ENCODE data around the gene THEM4. TPM values are rescaled to one million over a fixed set of nuclear protein-coding genes. Genes with fewer than 3 reads are reported as not detected.

The THEM4 gene
- total and polyA plus RNA-seq, 2 experiments from 2014 or later: 13.4 to 20.4 TPM

DNA sequence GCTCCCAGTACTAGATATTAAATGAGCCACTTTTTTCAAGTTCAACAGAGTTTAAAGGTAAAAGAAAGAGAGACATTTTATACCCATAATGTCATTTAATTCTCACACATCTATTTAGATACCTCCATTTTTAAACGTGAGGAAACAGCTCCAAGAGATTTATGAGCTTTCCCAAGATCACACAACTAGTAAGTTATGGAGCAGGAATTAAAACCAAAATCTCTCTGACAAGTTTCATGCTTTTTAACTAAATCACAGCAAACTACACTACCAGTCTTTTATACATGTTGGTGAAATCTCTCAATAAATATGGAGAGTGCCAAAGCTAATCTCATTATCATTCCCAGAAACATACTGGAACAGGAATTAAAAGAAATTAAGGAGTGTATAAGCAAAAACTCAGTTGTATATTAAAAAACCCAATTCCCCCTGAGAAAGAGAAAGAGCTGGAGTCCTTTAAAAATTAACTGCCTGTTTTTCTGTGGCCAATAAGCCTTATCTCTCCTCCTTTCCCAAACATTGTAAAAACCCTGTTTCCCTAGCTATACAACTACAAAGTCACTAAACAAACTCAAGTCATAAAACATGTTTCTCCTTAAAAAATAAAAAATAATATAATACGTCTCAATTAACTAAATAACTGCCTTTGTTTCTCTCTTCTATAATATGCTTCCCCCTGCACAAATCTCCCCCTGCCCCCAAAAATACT is 26.7 kb upstream of the THEM4 start:
- H3F3A ChIP-seq (replicated peaks; ENCODE audit: low read depth): no peaks in the 10 kb centered on the region
- Mint-ChIP-seq H3K36me3 (ENCODE audit: low read depth) (no peaks in the 10 kb centered on the region), H3K9me3 (no peaks in the 10 kb centered on the region), H3K27me3 (ENCODE audit: insufficient read depth, low read depth, poor library complexity) (no peaks in the 10 kb centered on the region), H3K4me3 (no peak overlapping the region), H3K27ac (no peak overlapping the region), H3K4me1 (peaks cover 15% of the 10 kb centered on the region)
- H3K4me3 ChIP-seq: no peak overlapping the region
- H4K20me1 ChIP-seq (replicated peaks; ENCODE audit: insufficient read depth): no peaks in the 10 kb centered on the region
- H2AFZ ChIP-seq: no peak overlapping the region
- no peak for DNase-seq (ENCODE audit: low spot score)
- no peaks in the 10 kb centered on the region for H3K79me2 ChIP-seq (replicated peaks; ENCODE audit: insufficient read depth)
- no peaks in the 10 kb centered on the region for H3K36me3 ChIP-seq (ENCODE audit: insufficient read depth)
- ATAC-seq: no peak
- no peaks in the 10 kb centered on the region for H3K9me2 ChIP-seq (ENCODE audit: insufficient read depth)
- no peak overlapping the region for H3K4me2 ChIP-seq
- no peaks in the 10 kb centered on the region for H3K27me3 ChIP-seq (ENCODE audit: insufficient read depth)
- TF ChIP-seq EZH2 (IDR thresholded peaks at IDR 0.05; ENCODE audit: low read depth, unreplicated experiment) (no peak), ZNF331 (CRISPR knock-in tag; IDR thresholded peaks at IDR 0.05; ENCODE audit: low read depth) (no peak), ETS1 (IDR thresholded peaks at IDR 0.05) (no peak), REST (IDR thresholded peaks at IDR 0.05; ENCODE audit: unreplicated experiment) (no peak), ZNF114 (CRISPR knock-in tag; IDR thresholded peaks at IDR 0.05) (no peak), CREB1 (CRISPR knock-in tag; IDR thresholded peaks at IDR 0.05; ENCODE audit: low read depth) (no peak), STAT1 (IDR thresholded peaks at IDR 0.05; ENCODE audit: unreplicated experiment) (no peak), EZH2phosphoT487 (IDR thresholded peaks at IDR 0.05; ENCODE audit: unreplicated experiment) (no peak), POLR2AphosphoS5 (IDR thresholded peaks at IDR 0.05; ENCODE audit: low read depth) (no peak), JUNB (IDR thresholded peaks at IDR 0.05; ENCODE audit: unreplicated experiment) (no peak)
- TF ChIP-seq, protein P1, sequence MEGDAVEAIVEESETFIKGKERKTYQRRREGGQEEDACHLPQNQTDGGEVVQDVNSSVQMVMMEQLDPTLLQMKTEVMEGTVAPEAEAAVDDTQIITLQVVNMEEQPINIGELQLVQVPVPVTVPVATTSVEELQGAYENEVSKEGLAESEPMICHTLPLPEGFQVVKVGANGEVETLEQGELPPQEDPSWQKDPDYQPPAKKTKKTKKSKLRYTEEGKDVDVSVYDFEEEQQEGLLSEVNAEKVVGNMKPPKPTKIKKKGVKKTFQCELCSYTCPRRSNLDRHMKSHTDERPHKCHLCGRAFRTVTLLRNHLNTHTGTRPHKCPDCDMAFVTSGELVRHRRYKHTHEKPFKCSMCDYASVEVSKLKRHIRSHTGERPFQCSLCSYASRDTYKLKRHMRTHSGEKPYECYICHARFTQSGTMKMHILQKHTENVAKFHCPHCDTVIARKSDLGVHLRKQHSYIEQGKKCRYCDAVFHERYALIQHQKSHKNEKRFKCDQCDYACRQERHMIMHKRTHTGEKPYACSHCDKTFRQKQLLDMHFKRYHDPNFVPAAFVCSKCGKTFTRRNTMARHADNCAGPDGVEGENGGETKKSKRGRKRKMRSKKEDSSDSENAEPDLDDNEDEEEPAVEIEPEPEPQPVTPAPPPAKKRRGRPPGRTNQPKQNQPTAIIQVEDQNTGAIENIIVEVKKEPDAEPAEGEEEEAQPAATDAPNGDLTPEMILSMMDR (conservative IDR thresholded peaks at IDR 0.05; ENCODE audit: low read depth in 2 of 2): no peak
- peaks cover 11% of the 10 kb centered on the region; the same call in 1 of the 2 replicates for H3K4me1 ChIP-seq (ENCODE audit: insufficient read depth)
- no peak overlapping the region for H3K27ac ChIP-seq (ENCODE audit: low read depth)
